Calu3 (cell line): ENCODE measurements around the gene ZBTB6. TPM values are rescaled to one million over a fixed set of nuclear protein-coding genes. Genes with fewer than 3 reads are reported as not detected.
A peak's percentile ranks its signal among the peaks of the same experiment; 100 is the strongest.

ENCODE experiments used
- BruUV-seq: library from RNA; stranded (reverse); fragments of 400-500 nt; replicated peaks from 2 replicates; lab custom pipeline; 2021; lab: Mats Ljungman, UMichigan
- CTCF ChIA-PET: fragments of 300-600 bp; sonication (Branson Sonifier 250); formaldehyde crosslinking; loops from one replicate; lab custom pipeline; 2022; ENCODE audit warnings: antibody characterized with exemption; lab: Charles Lee
- DNase-seq: peaks from one replicate; pipeline ENCODE4 v3.0.0; 2022
- H3K27ac Mint-ChIP-seq: one replicate; pipeline ENCODE4 v1.8.0; 2022; ENCODE audit warnings: mixed read lengths; ENCODE audit not compliant: unreplicated experiment
- H3K27me3 Mint-ChIP-seq: one replicate; pipeline ENCODE4 v1.8.0; 2022; ENCODE audit warnings: mixed read lengths; ENCODE audit not compliant: unreplicated experiment
- H3K36me3 Mint-ChIP-seq: one replicate; pipeline ENCODE4 v1.8.0; 2022; ENCODE audit warnings: mild to moderate bottlenecking, moderate library complexity, mixed read lengths; ENCODE audit not compliant: insufficient read depth, unreplicated experiment
- H3K4me1 Mint-ChIP-seq: one replicate; pipeline ENCODE4 v1.8.0; 2022; ENCODE audit warnings: mild to moderate bottlenecking, low read depth, mixed read lengths; ENCODE audit not compliant: unreplicated experiment
- H3K4me3 Mint-ChIP-seq: one replicate; pipeline ENCODE4 v1.8.0; 2022; ENCODE audit warnings: mild to moderate bottlenecking, low read depth, moderate library complexity, mixed read lengths; ENCODE audit not compliant: unreplicated experiment
- H3K9me3 Mint-ChIP-seq: one replicate; pipeline ENCODE4 v1.8.0; 2022; ENCODE audit warnings: low read depth, mixed read lengths; ENCODE audit not compliant: unreplicated experiment
- CTCF ChIP-seq: fragments of 200-600 bp; IDR thresholded peaks from one replicate; pipeline ENCODE4 v1.8.0; 2022; ENCODE audit warnings: antibody characterized with exemption; ENCODE audit not compliant: unreplicated experiment
- intact Hi-C: fragments of 100-400 bp; cut with micrococcal nuclease; formaldehyde crosslinking; loops from one replicate; pipeline ENCODE4 v1.10.0; 2022; ENCODE audit not compliant: unreplicated experiment
- total RNA-seq: library from RNA; stranded (reverse); gene quantifications from 2 replicates; pipeline ENCODE4 v1.2.3, GENCODE V29; 2022

The ZBTB6 gene
- total RNA-seq, 1 experiment from 2014 or later, result 6.3 TPM

- Mint-ChIP-seq H3K4me1 (peaks cover 41% of the 10 kb centered on the region), H3K27ac (peak overlapping the region; percentile 76), H3K27me3 (no peaks in the 10 kb centered on the region), H3K9me3 (no peaks in the 10 kb centered on the region), H3K4me3 (peak overlapping the region; percentile 46), H3K36me3 (peaks cover 8% of the 10 kb centered on the region)
- no TSS peak for BruUV-seq
- intact Hi-C loops, result no loop called here
- no peak for DNase-seq
- CTCF ChIA-PET, result interaction anchor here (1.0 kb wide), 1 partner anchor 22 kb away, joined by 5 read pairs; the partner anchor contains the start of gene ZBTB26
- TF ChIP-seq CTCF, result no peak
Measured at GRCh38 chr9:122954253-122954691, 41.1 kb upstream of the ZBTB6 start.

GRCh38 chr9:122951056-122951455, 37.9 kb upstream of the ZBTB6 start:
- no TSS peak for BruUV-seq
- peaks cover 12% of the 10 kb centered on the region for H3K36me3 Mint-ChIP-seq
- TF ChIP-seq CTCF, result no peak
- no peaks in the 10 kb centered on the region for H3K27me3 Mint-ChIP-seq
- intact Hi-C loops, result no loop called here
- H3K4me1 Mint-ChIP-seq, result peaks cover 62% of the 10 kb centered on the region
- CTCF ChIA-PET, result no interaction called here
- DNase-seq, result no peak
- no peak overlapping the region for H3K4me3 Mint-ChIP-seq
- no peaks in the 10 kb centered on the region for H3K9me3 Mint-ChIP-seq
- H3K27ac Mint-ChIP-seq, result no peak overlapping the region

GRCh38 chr9:122950263-122950662, 37.1 kb upstream of the ZBTB6 start:
- intact Hi-C loops, result no loop called here

GRCh38 chr9:122949696-122950095, 36.6 kb upstream of the ZBTB6 start:
- Mint-ChIP-seq H3K27ac (no peak overlapping the region), H3K4me1 (peaks cover 61% of the 10 kb centered on the region), H3K9me3 (no peaks in the 10 kb centered on the region), H3K27me3 (no peaks in the 10 kb centered on the region), H3K36me3 (peaks cover 10% of the 10 kb centered on the region), H3K4me3 (no peak overlapping the region)
- CTCF ChIA-PET, result no interaction called here
- no peak for TF ChIP-seq CTCF
- intact Hi-C loops, result no loop called here
- DNase-seq, result no peak
- no TSS peak for BruUV-seq

More at GRCh38 chr9:122950263-122950662, 37.1 kb upstream of the ZBTB6 start:
- no TSS peak for BruUV-seq
- TF ChIP-seq CTCF, result no peak
- no peak overlapping the region for H3K4me3 Mint-ChIP-seq
- H3K27me3 Mint-ChIP-seq, result no peaks in the 10 kb centered on the region
- DNase-seq, result no peak
- H3K27ac Mint-ChIP-seq, result no peak overlapping the region
- H3K36me3 Mint-ChIP-seq, result peaks cover 8% of the 10 kb centered on the region
- H3K9me3 Mint-ChIP-seq, result no peaks in the 10 kb centered on the region
- H3K4me1 Mint-ChIP-seq, result peaks cover 63% of the 10 kb centered on the region
- CTCF ChIA-PET, result no interaction called here
